ENCODE measurements around the gene RNF40. TPM values are rescaled to one million over a fixed set of nuclear protein-coding genes. Genes with fewer than 3 reads are reported as not detected.

The RNF40 gene
- total RNA-seq, 1 donor from 2014 or later: 94.6 TPM

- H3K36me3 ChIP-seq (ENCODE audit: insufficient read depth, low read length): peaks cover 65% of the 10 kb centered on the region
- H3K27me3 ChIP-seq (ENCODE audit: insufficient read depth, low read length): no peaks in the 10 kb centered on the region
- no peak overlapping the region for H3K4me3 ChIP-seq (ENCODE audit: insufficient read depth, low read depth, low read length)
- no peak for FAIRE-seq
- DNase-seq (ENCODE audit: low read depth): no peak
- no peak overlapping the region for H2AFZ ChIP-seq (ENCODE audit: low read depth, low read length)
- Mint-ChIP-seq H3K4me3 (ENCODE audit: unreplicated experiment) (no peak overlapping the region), H3K27me3 (ENCODE audit: low read depth, unreplicated experiment) (no peaks in the 10 kb centered on the region), H3K27ac (ENCODE audit: unreplicated experiment) (no peak overlapping the region), H3K4me1 (ENCODE audit: low read depth, unreplicated experiment) (peaks cover 3% of the 10 kb centered on the region), H3K9me3 (ENCODE audit: unreplicated experiment) (no peaks in the 10 kb centered on the region), H3K36me3 (ENCODE audit: low read depth, unreplicated experiment) (peaks cover 29% of the 10 kb centered on the region)
- H3K9ac ChIP-seq (ENCODE audit: low read length): no peak overlapping the region
- H3K9me3 ChIP-seq (ENCODE audit: insufficient read depth, low read depth, low read length): no peaks in the 10 kb centered on the region
- H3K4me1 ChIP-seq (ENCODE audit: insufficient read depth, low read length): no peaks in the 10 kb centered on the region
- TF ChIP-seq CTCF (IDR thresholded peaks at IDR 0.05; ENCODE audit: insufficient read depth, low read depth, low read length) (no peak), EZH2 (IDR thresholded peaks at IDR 0.05; ENCODE audit: insufficient read depth, low read length) (no peak)
- H4K20me1 ChIP-seq (ENCODE audit: insufficient read depth, low read length): peaks cover 57% of the 10 kb centered on the region
- H3K27ac ChIP-seq (ENCODE audit: low read depth, low read length): no peak overlapping the region
- H3K79me2 ChIP-seq (ENCODE audit: insufficient read depth, low read length): peaks cover 18% of the 10 kb centered on the region
- H3K4me2 ChIP-seq (ENCODE audit: low read length): no peak overlapping the region
These were observed 7.4 kb downstream of the RNF40 start for GRCh38 chr16:30769379-30770089.

GRCh38 chr16:30771726-30772125 lies 9.6 kb downstream of the RNF40 start:
- Histone ChIP-seq H3K9ac (ENCODE audit: low read length) (no peak overlapping the region), H3K27ac (ENCODE audit: low read depth, low read length) (no peak overlapping the region), H3K4me3 (ENCODE audit: insufficient read depth, low read depth, low read length) (no peak overlapping the region), H3K36me3 (ENCODE audit: insufficient read depth, low read length) (peaks cover 44% of the 10 kb centered on the region), H3K27me3 (ENCODE audit: insufficient read depth, low read length) (no peaks in the 10 kb centered on the region), H3K79me2 (ENCODE audit: insufficient read depth, low read length) (peaks cover 9% of the 10 kb centered on the region), H4K20me1 (ENCODE audit: insufficient read depth, low read length) (peaks cover 40% of the 10 kb centered on the region), H2AFZ (ENCODE audit: low read depth, low read length) (no peak overlapping the region), H3K9me3 (ENCODE audit: insufficient read depth, low read depth, low read length) (no peaks in the 10 kb centered on the region), H3K4me2 (ENCODE audit: low read length) (no peak overlapping the region), H3K4me1 (ENCODE audit: insufficient read depth, low read length) (peaks cover 13% of the 10 kb centered on the region)
- no peak for TF ChIP-seq CTCF (IDR thresholded peaks at IDR 0.05; ENCODE audit: insufficient read depth, low read depth, low read length)
- TF ChIP-seq EZH2 (IDR thresholded peaks at IDR 0.05; ENCODE audit: insufficient read depth, low read length): no peak
- H3K36me3 Mint-ChIP-seq (ENCODE audit: low read depth, unreplicated experiment): peaks cover 27% of the 10 kb centered on the region
- no peaks in the 10 kb centered on the region for H3K27me3 Mint-ChIP-seq (ENCODE audit: low read depth, unreplicated experiment)
- no peak for FAIRE-seq
- no peak overlapping the region for H3K4me3 Mint-ChIP-seq (ENCODE audit: unreplicated experiment)
- no peak for DNase-seq (ENCODE audit: low read depth)
- H3K4me1 Mint-ChIP-seq (ENCODE audit: low read depth, unreplicated experiment): peaks cover 3% of the 10 kb centered on the region
- no peaks in the 10 kb centered on the region for H3K9me3 Mint-ChIP-seq (ENCODE audit: unreplicated experiment)
- no peak overlapping the region for H3K27ac Mint-ChIP-seq (ENCODE audit: unreplicated experiment)

- Mint-ChIP-seq H3K4me3 (ENCODE audit: unreplicated experiment) (no peak overlapping the region), H3K27me3 (ENCODE audit: low read depth, unreplicated experiment) (no peaks in the 10 kb centered on the region), H3K4me1 (ENCODE audit: low read depth, unreplicated experiment) (peaks cover 7% of the 10 kb centered on the region), H3K27ac (ENCODE audit: unreplicated experiment) (peak overlapping the region; percentile 34), H3K36me3 (ENCODE audit: low read depth, unreplicated experiment) (peaks cover 21% of the 10 kb centered on the region), H3K9me3 (ENCODE audit: unreplicated experiment) (no peaks in the 10 kb centered on the region)
- FAIRE-seq: no peak
- H3K4me1 ChIP-seq (ENCODE audit: insufficient read depth, low read length): peaks cover 15% of the 10 kb centered on the region
- H3K27ac ChIP-seq (ENCODE audit: low read depth, low read length): no peak overlapping the region
- no peak overlapping the region for H2AFZ ChIP-seq (ENCODE audit: low read depth, low read length)
- H3K4me3 ChIP-seq (ENCODE audit: insufficient read depth, low read depth, low read length): no peak overlapping the region
- H3K9ac ChIP-seq (ENCODE audit: low read length): no peak overlapping the region
- H3K27me3 ChIP-seq (ENCODE audit: insufficient read depth, low read length): no peaks in the 10 kb centered on the region
- peaks cover 26% of the 10 kb centered on the region for H3K36me3 ChIP-seq (ENCODE audit: insufficient read depth, low read length)
- DNase-seq (ENCODE audit: low read depth): no peak
- TF ChIP-seq CTCF (IDR thresholded peaks at IDR 0.05; ENCODE audit: insufficient read depth, low read depth, low read length) (no peak), EZH2 (IDR thresholded peaks at IDR 0.05; ENCODE audit: insufficient read depth, low read length) (no peak)
- H3K9me3 ChIP-seq (ENCODE audit: insufficient read depth, low read depth, low read length): no peaks in the 10 kb centered on the region
- peaks cover 8% of the 10 kb centered on the region for H3K79me2 ChIP-seq (ENCODE audit: insufficient read depth, low read length)
- no peak overlapping the region for H3K4me2 ChIP-seq (ENCODE audit: low read length)
- H4K20me1 ChIP-seq (ENCODE audit: insufficient read depth, low read length): peaks cover 27% of the 10 kb centered on the region
These were observed 11.7 kb downstream of the RNF40 start for GRCh38 chr16:30773826-30774225.
